ENCODE results near the gene GLIS2. TPM values are rescaled to one million over a fixed set of nuclear protein-coding genes. Genes with fewer than 3 reads are reported as not detected.

The GLIS2 gene
- total RNA-seq, 1 donor from 2014 or later = 17.4 TPM

DNA sequence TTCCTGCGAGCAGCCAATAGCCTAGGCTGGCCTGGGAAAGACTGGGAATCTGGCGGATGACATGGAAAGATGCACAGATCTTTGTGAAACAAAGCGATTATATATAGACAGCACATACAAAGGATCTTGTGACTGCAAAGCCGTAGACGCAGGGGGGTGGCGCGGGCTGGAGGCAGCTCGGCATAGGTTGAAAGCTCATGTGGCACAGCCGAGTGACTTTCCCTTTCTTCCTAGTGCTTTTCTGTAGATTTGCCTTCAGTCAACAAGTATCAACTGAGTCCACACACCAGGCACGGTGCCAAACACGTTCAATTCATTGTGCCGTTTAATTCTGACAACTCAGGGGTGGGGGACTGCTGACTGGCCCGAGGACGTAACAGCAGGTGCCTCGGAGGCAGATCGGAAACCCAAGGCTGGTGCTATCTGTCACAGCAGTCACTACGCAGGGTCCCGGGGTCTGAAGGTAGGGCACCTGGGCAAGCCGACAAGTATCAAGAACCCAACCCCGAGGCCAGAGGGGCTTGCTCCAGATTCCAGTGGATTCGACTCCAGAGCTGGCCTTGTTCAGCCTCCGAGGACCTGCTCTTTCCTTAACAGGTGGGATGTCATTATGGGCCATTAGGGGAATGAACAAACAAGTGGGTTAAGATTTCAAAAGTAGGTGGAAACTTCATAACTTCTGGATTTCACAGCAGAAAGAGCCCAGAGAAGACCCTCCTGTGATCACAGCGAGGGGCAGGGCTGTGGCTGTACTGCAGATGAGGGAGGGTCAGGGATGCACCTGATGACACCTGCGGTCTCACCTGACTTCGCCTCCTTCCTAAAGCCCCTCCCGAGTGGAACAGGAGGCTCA is 29.3 kb downstream of the GLIS2 start:
- TF ChIP-seq, protein P1, sequence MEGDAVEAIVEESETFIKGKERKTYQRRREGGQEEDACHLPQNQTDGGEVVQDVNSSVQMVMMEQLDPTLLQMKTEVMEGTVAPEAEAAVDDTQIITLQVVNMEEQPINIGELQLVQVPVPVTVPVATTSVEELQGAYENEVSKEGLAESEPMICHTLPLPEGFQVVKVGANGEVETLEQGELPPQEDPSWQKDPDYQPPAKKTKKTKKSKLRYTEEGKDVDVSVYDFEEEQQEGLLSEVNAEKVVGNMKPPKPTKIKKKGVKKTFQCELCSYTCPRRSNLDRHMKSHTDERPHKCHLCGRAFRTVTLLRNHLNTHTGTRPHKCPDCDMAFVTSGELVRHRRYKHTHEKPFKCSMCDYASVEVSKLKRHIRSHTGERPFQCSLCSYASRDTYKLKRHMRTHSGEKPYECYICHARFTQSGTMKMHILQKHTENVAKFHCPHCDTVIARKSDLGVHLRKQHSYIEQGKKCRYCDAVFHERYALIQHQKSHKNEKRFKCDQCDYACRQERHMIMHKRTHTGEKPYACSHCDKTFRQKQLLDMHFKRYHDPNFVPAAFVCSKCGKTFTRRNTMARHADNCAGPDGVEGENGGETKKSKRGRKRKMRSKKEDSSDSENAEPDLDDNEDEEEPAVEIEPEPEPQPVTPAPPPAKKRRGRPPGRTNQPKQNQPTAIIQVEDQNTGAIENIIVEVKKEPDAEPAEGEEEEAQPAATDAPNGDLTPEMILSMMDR (conservative IDR thresholded peaks at IDR 0.05) = no peak
- Mint-ChIP-seq H3K9me3 (no peaks in the 10 kb centered on the region), H3K27ac (ENCODE audit: unreplicated experiment) (no peak overlapping the region), H3K27me3 (ENCODE audit: low read depth) (peaks cover 10% of the 10 kb centered on the region), H3K4me1 (peaks cover 15% of the 10 kb centered on the region), H3K36me3 (ENCODE audit: low read depth) (peaks cover 8% of the 10 kb centered on the region), H3K4me3 (peak overlapping the region; percentile 83)
- no peak for DNase-seq (ENCODE audit: low read depth, low spot score)

DNA sequence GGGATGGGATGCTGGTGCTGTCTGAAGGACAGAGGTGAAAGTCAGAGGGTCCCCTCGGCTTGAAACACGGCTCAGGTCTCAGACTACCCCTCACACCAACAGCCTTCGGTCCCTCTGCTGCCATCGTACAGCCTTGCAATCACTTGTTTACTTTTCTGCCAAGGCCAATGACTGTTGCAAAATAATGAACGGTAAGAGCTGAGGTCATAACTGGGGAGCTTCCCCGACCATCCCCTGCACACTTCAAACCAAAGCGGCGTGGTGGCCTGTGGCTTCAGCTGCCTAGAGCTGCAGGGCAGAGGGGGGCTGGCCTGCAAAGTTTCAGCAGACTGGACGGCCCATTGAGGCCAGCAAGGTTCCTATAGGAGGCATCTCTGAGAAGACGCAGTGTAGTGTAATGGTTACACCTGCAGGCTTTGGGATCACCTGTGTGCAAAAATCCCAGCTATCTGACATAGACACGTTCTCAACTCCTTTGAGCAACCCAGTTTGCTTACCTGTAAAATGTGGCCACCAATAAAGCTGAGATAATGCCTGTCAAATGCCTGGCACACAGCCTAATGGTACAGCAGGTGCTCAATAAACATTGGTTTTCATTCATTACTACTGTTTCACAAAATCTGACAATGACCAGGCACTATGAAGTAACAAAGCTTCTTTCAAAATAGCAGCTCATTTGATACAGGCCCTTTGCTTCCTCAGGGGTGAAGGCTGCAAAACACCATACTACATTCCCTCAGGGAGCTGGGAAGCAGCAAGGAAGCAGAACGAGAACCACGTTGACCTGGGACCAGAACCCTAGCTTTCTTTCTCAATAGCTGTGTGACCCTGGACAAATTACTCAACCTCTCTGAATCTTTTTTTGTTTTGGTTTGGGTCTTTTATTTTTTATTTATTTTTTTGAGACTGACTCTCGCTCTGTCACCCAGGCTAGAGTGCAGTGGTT is 30.2 kb downstream of the GLIS2 start:
- peaks cover 22% of the 10 kb centered on the region for H3K4me1 Mint-ChIP-seq
- no peak overlapping the region for H3K27ac Mint-ChIP-seq (ENCODE audit: unreplicated experiment)
- peaks cover 8% of the 10 kb centered on the region for H3K36me3 Mint-ChIP-seq (ENCODE audit: low read depth)
- TF ChIP-seq, protein P1 (conservative IDR thresholded peaks at IDR 0.05) = no peak
- H3K27me3 Mint-ChIP-seq (ENCODE audit: low read depth) = peaks cover 10% of the 10 kb centered on the region
- no peak for DNase-seq (ENCODE audit: low read depth, low spot score)
- H3K4me3 Mint-ChIP-seq = peak overlapping the region; percentile 38
- no peaks in the 10 kb centered on the region for H3K9me3 Mint-ChIP-seq

DNA sequence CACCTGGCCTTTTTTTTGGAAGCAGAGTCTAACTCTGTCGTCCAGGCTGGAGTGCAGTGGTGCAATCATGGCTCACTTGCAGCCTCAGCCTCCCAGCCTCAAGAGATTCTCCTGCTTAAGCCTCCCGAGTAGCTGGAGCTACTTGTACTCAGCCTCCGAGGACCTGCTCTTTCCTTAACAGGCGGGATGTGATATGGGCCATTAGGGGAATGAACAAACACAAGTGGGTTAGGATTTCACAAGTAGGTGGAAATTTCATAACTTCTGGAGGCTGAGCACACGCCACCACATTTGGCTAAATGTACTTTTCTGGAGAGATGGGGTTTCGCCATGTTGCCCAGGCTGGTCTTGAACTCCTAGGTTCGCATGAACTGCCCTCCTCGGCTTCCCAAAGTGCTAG is 31.1 kb downstream of the GLIS2 start:
- H3K4me3 Mint-ChIP-seq = peak overlapping the region; percentile 55
- no peak for DNase-seq (ENCODE audit: low read depth, low spot score)
- peaks cover 30% of the 10 kb centered on the region for H3K4me1 Mint-ChIP-seq
- no peaks in the 10 kb centered on the region for H3K9me3 Mint-ChIP-seq
- peaks cover 8% of the 10 kb centered on the region for H3K36me3 Mint-ChIP-seq (ENCODE audit: low read depth)
- TF ChIP-seq, protein P1 (conservative IDR thresholded peaks at IDR 0.05) = no peak
- H3K27ac Mint-ChIP-seq (ENCODE audit: unreplicated experiment) = peak overlapping the region; percentile 89
- peaks cover 10% of the 10 kb centered on the region for H3K27me3 Mint-ChIP-seq (ENCODE audit: low read depth)

DNA sequence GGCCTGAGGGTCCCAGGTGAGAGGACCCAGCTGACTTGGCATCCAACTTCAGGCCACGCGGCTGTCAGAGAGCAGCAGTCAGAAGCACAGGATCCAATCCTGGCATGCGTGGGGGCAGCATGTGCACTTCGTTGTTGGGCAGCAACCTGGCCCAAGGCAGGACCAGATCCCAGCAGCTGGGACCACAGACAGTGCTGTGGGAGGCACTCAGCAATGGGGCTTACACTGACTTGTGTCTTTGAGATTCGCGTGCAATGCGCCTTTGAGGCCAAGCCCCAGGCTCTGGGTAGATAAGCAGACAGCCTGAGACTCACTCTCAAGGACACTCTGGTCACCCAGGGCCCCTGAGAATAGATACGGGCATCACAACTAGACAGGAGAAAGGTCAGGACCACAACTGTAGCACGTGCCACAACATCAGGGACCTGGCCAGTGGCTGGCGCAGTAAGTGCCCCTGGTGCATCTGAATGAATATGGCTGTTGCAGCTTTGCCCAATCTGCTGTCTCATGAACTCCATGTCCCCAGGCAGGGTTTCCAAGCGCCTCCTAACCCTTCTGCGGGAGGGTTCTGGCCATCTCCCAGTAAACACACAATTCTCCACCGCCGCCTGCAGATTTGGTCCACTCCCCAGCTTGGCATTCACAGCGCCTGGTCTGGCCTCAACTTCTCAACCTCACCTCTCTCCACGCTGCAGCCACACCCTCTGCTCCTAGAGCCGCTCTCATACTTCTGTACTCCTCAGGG is 32.1 kb downstream of the GLIS2 start:
- Mint-ChIP-seq H3K27me3 (ENCODE audit: low read depth) (peaks cover 10% of the 10 kb centered on the region), H3K4me3 (peak overlapping the region; percentile 76), H3K9me3 (no peaks in the 10 kb centered on the region), H3K27ac (ENCODE audit: unreplicated experiment) (peak overlapping the region; percentile 51), H3K4me1 (peaks cover 30% of the 10 kb centered on the region), H3K36me3 (ENCODE audit: low read depth) (peaks cover 8% of the 10 kb centered on the region)
- no peak for DNase-seq (ENCODE audit: low read depth, low spot score)
- TF ChIP-seq, protein P1 (conservative IDR thresholded peaks at IDR 0.05) = no peak

DNA sequence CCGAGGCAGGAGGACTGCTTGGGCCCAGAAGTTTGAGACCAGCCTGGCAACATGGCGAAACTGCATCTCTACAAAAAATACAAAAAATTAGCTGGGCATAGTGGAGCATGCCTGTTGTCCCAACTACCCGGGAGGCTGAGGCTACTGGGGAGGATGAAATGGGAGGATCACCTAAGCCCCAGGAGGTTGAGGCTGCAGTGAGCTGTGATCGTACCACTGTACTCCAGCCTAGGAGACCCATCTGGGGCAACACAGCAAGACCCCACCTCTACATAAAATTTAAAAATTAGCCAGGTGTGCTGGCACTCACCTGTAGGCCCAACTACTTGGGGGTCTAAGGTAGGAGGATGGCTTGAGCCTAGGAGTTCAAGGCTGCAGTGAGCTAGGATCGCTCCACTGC is 33.5 kb downstream of the GLIS2 start:
- peaks cover 4% of the 10 kb centered on the region for H3K27me3 Mint-ChIP-seq (ENCODE audit: low read depth)
- peaks cover 6% of the 10 kb centered on the region for H3K36me3 Mint-ChIP-seq (ENCODE audit: low read depth)
- peak overlapping the region; percentile 44 for H3K4me3 Mint-ChIP-seq
- no peak overlapping the region for H3K27ac Mint-ChIP-seq (ENCODE audit: unreplicated experiment)
- TF ChIP-seq, protein P1 (conservative IDR thresholded peaks at IDR 0.05) = no peak
- H3K4me1 Mint-ChIP-seq = peaks cover 30% of the 10 kb centered on the region
- no peaks in the 10 kb centered on the region for H3K9me3 Mint-ChIP-seq
- no peak for DNase-seq (ENCODE audit: low read depth, low spot score)

All from neural crest cell (in vitro differentiated cells).